Heart right ventricle (tissue), 16 donors: Measurements from ENCODE around the gene CREB3L2. TPM values are rescaled to one million over a fixed set of nuclear protein-coding genes. Genes with fewer than 3 reads are reported as not detected.

ENCODE experiments used
- ATAC-seq, 8 donors: fragments of 200-7000 bp; cut with Tn5 transposase; one replicate each; pipeline ENCODE4 v1.9.1; 2020; ENCODE audit warnings: mild to moderate bottlenecking in 8 of 8, moderate library complexity in 8 of 8, moderate number of reproducible peaks in 1 of 8
- DNase-seq, 2 donors: peaks; one replicate each; pipeline ENCODE4 v3.0.0-alpha.2; 2020
- H3K27ac ChIP-seq, 10 donors: fragments of 200-600 bp; sonication (generic) in 2 of 10; one replicate each; pipeline versions ENCODE4 v1.5.0 to v1.8.0; 2020 to 2022; ENCODE audit warnings: mild to moderate bottlenecking in 3 of 10
- H3K27me3 ChIP-seq, 7 donors: fragments of 200-600 bp; one replicate each; pipeline ENCODE4 v1.8.0; 2021 to 2022; ENCODE audit warnings: mild to moderate bottlenecking in 2 of 7
- H3K36me3 ChIP-seq, 9 donors: fragments of 200-600 bp; sonication (generic) in 1 of 9; one replicate each; pipeline versions ENCODE4 v1.5.0 to v1.8.0; 2020 to 2022; ENCODE audit warnings: mild to moderate bottlenecking in 2 of 9
- H3K4me1 ChIP-seq, 9 donors: fragments of 200-600 bp; sonication (generic) in 1 of 9; one replicate each; pipeline versions ENCODE4 v1.5.0 to v1.8.0; 2020 to 2022; ENCODE audit warnings: mild to moderate bottlenecking in 4 of 9
- H3K4me3 ChIP-seq, 10 donors: fragments of 200-600 bp; sonication (generic) in 2 of 10; one replicate each; pipeline versions ENCODE4 v1.5.0 to v1.8.0; 2020 to 2022; ENCODE audit warnings: mild to moderate bottlenecking in 7 of 10, moderate library complexity in 2 of 10
- H3K9me3 ChIP-seq, 11 donors: fragments of 200-600 bp in 10 of 11; sonication (generic) in 2 of 11; one replicate each; pipeline versions ENCODE4 v1.5.0 to v1.8.0; 2013 to 2022; ENCODE audit warnings: mild to moderate bottlenecking in 2 of 11, control low read depth in 1 of 11, moderate library complexity in 1 of 11
- WGBS, 2 donors: extraction: QIAGEN DNeasy Blood & Tissue Kit; methylation state at CpG; one replicate each; pipeline ENCODE4 v1.1.7; 2013; ENCODE audit warnings: inconsistent platforms in 1 of 2; 5-methylcytosine and 5-hydroxymethylcytosine counted together
- intact Hi-C, 10 donors: fragments of 100-400 bp; cut with DNase I; formaldehyde crosslinking; loops; one replicate each; pipeline versions ENCODE4 v1.11.1 to v1.14.2; 2022
- polyA plus RNA-seq, 2 donors: library from polyadenylated mRNA; stranded (reverse); fragments of 200-250 nt; gene quantifications; one replicate each; pipeline ENCODE4 v1.2.3, GENCODE V29; 2013
- total RNA-seq, 10 donors: library from RNA; stranded (reverse); fragmentation: NEBNext Ultra II Directional in 3 of 10; extraction: Animal tissue kit (Norgen Biotek cat#: 25700) in 3 of 10; gene quantifications; one replicate each; pipeline versions ENCODE4 v1.2.1 to v1.2.4, GENCODE V29; 2021 to 2023
- TF ChIP-seq, protein P1 (sequence below), 9 donors: fragments of 200-600 bp; sonication (generic) in 2 of 9; IDR thresholded peaks; one replicate each; pipeline versions ENCODE4 v1.5.0 to v1.8.0; 2021 to 2022; ENCODE audit warnings: antibody characterized with exemption in 9 of 9, mild to moderate bottlenecking in 5 of 9, moderate library complexity in 1 of 9
- donor health status: Arrhythmogenic right ventricular cardiomyopathy.
- donor health status: ischemic (EF 13 %, LVEDD 7.1; RV severe dilation, severe dysfunction).
- donor health status: healthy with polysubstance abuse.
- donor health status: DM: no; HTN: yes; CAD: no.
- donor health status: DM: no; HTN: no; CAD: no.
- donor health status: ischemic (EF 25% LVEDD 6.9; RV normal size, moderate dysfunction).
- donor health status: ischemic (EF 25% LVEDD 5.7; RV mildly dilated, moderate dysfunction).
- donor health status: healthy.
- donor health status: DM: yes; HTN: yes; CAD: no.
- donor health status: Ischemic cardiomyopathy.
- donor health status: ischemic (EF 35%, LVEDD 5.7; RV mildly dilated, moderate dysfunction).
- donor health status: nonischemic (EF 11% LVEDD 7.7; RV severe dilation, severe dysfunction).
- donor health status: DM: yes; HTN: yes; CAD: no.
- donor health status: PGD.
- donor health status: ischemic (EF 29% LVEDD 5.4; RV normal size, mild dysfunction).
- donor health status: nonischemic (EF 23%, LVEDD 6.1; RV moderate dilation, normal function).

Gene CREB3L2
- total and polyA plus RNA-seq, 12 donors, result 4.2 to 34.2 (median 23.3) TPM

DNA sequence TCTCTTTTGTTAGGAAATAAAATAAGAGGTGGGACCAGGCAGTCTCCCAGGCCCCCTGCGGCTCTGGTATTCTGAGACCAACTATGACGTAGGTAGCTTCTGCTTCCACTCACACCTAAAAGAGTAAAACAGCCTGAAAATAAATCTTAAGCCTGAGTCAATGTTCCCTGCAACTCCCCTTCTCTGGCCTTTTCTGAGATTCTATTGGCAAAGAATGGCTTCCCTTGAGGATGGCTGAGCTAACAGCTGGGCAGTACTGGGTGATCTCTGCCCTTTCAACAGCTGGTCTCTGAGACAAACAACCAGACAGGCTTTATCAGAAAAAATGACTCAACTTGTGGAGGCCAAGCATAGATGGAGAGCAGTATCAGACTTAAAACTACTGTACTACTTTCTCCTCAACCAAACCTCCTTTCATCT lies 58.7 kb downstream of the CREB3L2 start:
- ATAC-seq, result peak; percentile 82 to 92 (median 90)
- WGBS, 2 donors, result 72 to 75% methylated on average over 2 of the region's 2 CpGs
- TF ChIP-seq, protein P1, sequence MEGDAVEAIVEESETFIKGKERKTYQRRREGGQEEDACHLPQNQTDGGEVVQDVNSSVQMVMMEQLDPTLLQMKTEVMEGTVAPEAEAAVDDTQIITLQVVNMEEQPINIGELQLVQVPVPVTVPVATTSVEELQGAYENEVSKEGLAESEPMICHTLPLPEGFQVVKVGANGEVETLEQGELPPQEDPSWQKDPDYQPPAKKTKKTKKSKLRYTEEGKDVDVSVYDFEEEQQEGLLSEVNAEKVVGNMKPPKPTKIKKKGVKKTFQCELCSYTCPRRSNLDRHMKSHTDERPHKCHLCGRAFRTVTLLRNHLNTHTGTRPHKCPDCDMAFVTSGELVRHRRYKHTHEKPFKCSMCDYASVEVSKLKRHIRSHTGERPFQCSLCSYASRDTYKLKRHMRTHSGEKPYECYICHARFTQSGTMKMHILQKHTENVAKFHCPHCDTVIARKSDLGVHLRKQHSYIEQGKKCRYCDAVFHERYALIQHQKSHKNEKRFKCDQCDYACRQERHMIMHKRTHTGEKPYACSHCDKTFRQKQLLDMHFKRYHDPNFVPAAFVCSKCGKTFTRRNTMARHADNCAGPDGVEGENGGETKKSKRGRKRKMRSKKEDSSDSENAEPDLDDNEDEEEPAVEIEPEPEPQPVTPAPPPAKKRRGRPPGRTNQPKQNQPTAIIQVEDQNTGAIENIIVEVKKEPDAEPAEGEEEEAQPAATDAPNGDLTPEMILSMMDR (IDR thresholded peaks at IDR 0.05), result no peak
- no peak overlapping the region for H3K4me3 ChIP-seq
- DNase-seq, result peak in 1 of 2 donors; percentile 69
- H3K36me3 ChIP-seq, result no peaks in the 10 kb centered on the region
- no peaks in the 10 kb centered on the region for H3K9me3 ChIP-seq
- H3K27me3 ChIP-seq, result no peaks in the 10 kb centered on the region
- H3K4me1 ChIP-seq, result peaks cover 0 to 70% (median 40%) of the 10 kb centered on the region in 9 donors
- H3K27ac ChIP-seq, result peak overlapping the region in 9 of 10 donors; percentile 5 to 82 (median 69)
- intact Hi-C loops, result loop anchor here in 3 of 10 donors (5.0 kb wide), 3 partner anchors 34 to 49 kb away; no protein-coding TSS in a partner anchor

DNA sequence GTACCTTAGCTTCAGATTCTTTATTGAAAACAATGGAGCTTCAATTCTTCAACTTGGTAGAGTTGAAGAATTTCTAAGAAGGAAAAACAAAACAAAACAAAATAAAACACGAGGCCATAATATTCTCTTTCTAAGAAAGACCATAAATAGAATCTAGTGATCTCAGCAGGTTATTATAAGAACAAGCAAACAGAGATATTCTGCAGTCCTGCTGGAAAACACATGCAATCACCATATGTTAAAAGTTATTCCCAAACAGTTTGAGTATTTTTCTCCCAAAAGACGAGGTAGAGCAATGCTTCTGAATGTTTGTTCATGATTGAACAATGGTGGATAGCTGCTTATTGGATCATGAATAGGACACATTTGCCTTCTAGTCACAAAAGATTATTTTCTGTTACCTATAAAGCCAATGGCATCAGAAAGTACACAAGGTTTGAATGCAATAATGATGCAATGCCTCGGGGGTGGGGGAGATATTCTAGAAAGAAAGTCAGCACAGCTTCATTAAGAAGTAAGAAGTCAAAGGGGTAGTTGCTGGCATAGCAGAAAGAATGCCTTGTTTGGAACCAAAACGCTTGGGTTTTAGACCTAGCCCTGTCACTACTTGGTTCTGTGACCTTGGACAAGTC lies 59.3 kb downstream of the CREB3L2 start:
- no peak overlapping the region for H3K4me3 ChIP-seq
- intact Hi-C loops, result loop anchor here in 3 of 10 donors (5.0 kb wide), 3 partner anchors 35 to 50 kb away; no protein-coding TSS in a partner anchor
- ATAC-seq, result peak in 3 of 8 donors; percentile 28 to 46 (median 34)

DNA sequence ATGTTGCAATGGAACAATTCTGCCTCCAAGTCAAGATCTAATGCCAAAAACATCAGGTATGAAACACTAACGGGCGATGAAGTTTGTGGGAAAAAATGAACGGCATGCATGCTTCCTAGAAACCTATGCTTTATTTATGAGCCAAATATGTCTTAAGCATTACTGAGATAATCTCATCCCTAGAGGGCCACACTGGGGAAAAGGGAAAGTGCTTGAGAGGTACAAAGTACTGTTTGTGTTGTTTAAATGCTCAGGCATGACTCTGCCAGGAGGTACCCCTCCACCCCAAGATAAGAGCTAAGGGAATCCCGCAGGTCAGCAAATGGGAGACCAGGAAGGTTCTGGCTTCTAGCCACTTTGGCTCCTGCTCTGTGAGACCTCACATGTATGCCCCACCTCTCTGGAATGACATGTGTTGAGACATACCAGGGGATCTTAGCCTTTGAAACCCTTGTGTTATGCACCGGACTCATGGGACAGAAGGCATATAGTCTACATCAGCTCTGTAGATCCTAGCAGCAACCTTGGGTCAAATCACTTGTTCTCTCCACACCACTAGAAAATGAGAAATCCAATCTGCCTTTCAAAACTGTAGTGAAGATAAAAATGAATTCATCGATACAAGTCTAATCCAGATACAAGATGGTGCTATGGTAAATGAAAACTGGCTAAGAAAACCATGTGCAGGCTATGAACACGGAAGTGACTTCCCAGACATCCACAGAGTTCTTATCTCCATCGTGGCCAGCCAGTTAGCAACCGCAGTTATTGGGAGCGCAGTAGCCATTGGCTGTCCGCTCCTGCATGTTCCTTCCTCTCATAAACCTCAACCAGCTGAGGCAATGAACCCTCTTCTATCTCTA lies 61.0 kb downstream of the CREB3L2 start:
- intact Hi-C loops, result loop anchor here in 3 of 10 donors (5.0 kb wide), 3 partner anchors 36 to 51 kb away; no protein-coding TSS in a partner anchor
- no peaks in the 10 kb centered on the region for H3K36me3 ChIP-seq
- peak overlapping the region in 4 of 10 donors; percentile 5 to 50 (median 34) for H3K27ac ChIP-seq
- WGBS, 2 donors, result 53 to 71% methylated on average over 11 of the region's 11 CpGs
- no peak for DNase-seq
- no peak overlapping the region for H3K4me3 ChIP-seq
- TF ChIP-seq, protein P1 (IDR thresholded peaks at IDR 0.05), result no peak
- ATAC-seq, result peak in 5 of 8 donors; percentile 5 to 41 (median 13)
- peaks cover 3 to 80% (median 56%) of the 10 kb centered on the region in 9 donors for H3K4me1 ChIP-seq
- no peaks in the 10 kb centered on the region for H3K9me3 ChIP-seq
- H3K27me3 ChIP-seq, result no peaks in the 10 kb centered on the region

More for the DNA sequence above, 59.3 kb downstream of the CREB3L2 start:
- Histone ChIP-seq H3K27me3 (no peaks in the 10 kb centered on the region), H3K4me1 (peaks cover 0 to 67% (median 40%) of the 10 kb centered on the region in 9 donors), H3K9me3 (no peaks in the 10 kb centered on the region), H3K36me3 (no peaks in the 10 kb centered on the region), H3K27ac (peak overlapping the region in 9 of 10 donors; percentile 5 to 82 (median 58))
- no peak for DNase-seq
- TF ChIP-seq, protein P1 (IDR thresholded peaks at IDR 0.05), result no peak
- WGBS, 2 donors, result 55 to 57% methylated on average over 4 of the region's 4 CpGs

DNA sequence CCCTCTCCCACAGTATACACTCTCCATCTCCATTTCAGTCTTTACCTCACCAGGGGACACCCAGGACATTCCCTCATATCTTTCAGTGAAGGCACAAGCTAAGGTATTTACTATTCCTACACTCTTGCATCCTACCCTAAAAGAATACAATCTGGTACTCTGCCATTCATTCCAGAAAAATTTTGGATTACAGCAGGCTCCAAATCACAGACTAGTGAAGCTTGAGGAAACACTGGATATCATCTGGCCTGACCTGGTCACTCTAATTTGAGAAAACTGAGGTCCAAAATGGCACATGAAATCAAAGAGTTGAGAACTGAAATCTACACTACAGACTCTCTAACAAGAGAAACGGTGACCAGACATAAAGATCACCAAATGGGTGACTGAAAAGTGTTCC lies 61.7 kb downstream of the CREB3L2 start:
- Histone ChIP-seq H3K4me1 (peaks cover 3 to 84% (median 62%) of the 10 kb centered on the region in 9 donors), H3K4me3 (no peak overlapping the region), H3K36me3 (no peaks in the 10 kb centered on the region), H3K27ac (peak overlapping the region in 3 of 10 donors; percentile 5 to 35 (median 25)), H3K9me3 (no peaks in the 10 kb centered on the region), H3K27me3 (no peaks in the 10 kb centered on the region)
- WGBS, 2 donors, result 23 to 38% methylated on average over 1 of the region's 1 CpG
- intact Hi-C loops, result loop anchor here in 3 of 10 donors (5.0 kb wide), 3 partner anchors 37 to 52 kb away; no protein-coding TSS in a partner anchor
- DNase-seq (no peak), ATAC-seq (no peak)
- TF ChIP-seq, protein P1 (IDR thresholded peaks at IDR 0.05), result no peak
